ENCODE data around the gene MNT.
"Not testable (repeated sequence)": the region's sequence is repeated elsewhere in the genome, so short reads cannot be mapped to it uniquely, and the experiment has no call there.

MNT gene, protein sequence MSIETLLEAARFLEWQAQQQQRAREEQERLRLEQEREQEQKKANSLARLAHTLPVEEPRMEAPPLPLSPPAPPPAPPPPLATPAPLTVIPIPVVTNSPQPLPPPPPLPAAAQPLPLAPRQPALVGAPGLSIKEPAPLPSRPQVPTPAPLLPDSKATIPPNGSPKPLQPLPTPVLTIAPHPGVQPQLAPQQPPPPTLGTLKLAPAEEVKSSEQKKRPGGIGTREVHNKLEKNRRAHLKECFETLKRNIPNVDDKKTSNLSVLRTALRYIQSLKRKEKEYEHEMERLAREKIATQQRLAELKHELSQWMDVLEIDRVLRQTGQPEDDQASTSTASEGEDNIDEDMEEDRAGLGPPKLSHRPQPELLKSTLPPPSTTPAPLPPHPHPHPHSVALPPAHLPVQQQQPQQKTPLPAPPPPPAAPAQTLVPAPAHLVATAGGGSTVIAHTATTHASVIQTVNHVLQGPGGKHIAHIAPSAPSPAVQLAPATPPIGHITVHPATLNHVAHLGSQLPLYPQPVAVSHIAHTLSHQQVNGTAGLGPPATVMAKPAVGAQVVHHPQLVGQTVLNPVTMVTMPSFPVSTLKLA

GRCh38 chr17:2400877-2401425, at the start of gene MNT:
Gene MNT, minus strand, starts transcription at chr17:2401060. Its CDS starts 348 bp downstream, at chr17:2400712.
- DNase-seq = peak; percentile 79

- DNase-seq = no peak
These were observed 49.3 kb upstream of the MNT start for GRCh38 chr17:2450016-2450650.

- DNase-seq = no peak
These were observed 48.6 kb upstream of the MNT start for GRCh38 chr17:2449486-2449885.

- DNase-seq = not testable (repeated sequence)
These were observed 46.6 kb upstream of the MNT start for GRCh38 chr17:2447479-2447878.

DNA sequence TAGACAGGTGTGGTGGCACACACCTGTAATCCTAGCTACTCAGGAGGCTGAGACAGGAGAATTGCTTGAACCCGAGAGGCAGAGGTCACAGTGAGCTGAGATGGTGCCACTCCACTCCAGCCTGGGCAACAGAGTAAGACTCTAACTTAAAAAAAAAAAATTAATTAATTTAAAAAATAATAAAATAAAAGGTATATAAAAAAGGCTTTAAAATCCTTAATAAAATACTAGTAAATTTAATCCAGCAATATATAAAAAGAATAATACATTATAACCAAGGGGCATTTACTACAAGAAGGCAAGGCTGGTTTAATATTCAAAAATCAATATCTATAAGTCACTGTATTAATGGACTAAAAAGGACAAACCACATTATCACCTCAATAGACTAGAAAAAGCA, 44.8 kb upstream of the MNT start:
- no peak for DNase-seq

DNA sequence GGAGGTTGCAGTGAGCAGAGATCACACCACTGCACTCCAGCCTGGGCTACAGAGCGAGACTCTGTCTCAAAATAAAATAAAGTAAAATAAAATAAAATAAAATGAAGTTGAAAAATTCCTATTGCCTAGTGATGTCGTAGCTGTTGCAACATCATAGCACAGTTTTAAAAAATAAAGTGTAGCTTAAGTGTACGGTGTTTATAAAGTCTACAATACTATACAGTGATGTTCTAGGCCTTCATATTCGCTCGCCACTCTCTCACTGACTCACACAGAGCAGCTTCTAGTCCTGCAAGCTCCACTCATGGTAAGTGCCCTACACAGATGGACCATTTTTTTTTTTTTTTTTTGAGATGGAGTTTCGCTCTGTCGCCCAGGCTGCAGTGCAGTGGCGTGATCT, 43.5 kb upstream of the MNT start:
- no peak for DNase-seq

DNA sequence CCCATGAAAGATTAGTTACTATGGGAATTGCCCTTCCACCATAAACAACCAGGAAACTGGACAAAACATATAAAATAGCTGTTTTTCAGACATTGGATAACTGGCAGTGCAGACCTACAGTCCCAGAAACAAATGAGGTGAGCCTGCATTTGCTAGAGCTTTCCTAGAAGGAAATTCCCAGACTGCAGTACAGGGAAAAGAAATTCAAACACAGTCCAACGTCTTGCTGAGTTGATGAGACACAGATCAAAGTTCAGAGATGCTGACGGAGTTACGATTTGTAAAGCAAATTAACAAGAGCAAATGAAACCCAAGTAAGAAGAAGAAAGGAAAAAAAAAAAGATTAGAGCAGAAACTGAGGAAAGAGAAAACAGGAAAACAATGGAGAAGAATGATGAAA, 41.3 kb upstream of the MNT start:
- no peak for DNase-seq

GRCh38 chr17:2440930-2441329, 40.1 kb upstream of the MNT start:
- DNase-seq = no peak

DNA sequence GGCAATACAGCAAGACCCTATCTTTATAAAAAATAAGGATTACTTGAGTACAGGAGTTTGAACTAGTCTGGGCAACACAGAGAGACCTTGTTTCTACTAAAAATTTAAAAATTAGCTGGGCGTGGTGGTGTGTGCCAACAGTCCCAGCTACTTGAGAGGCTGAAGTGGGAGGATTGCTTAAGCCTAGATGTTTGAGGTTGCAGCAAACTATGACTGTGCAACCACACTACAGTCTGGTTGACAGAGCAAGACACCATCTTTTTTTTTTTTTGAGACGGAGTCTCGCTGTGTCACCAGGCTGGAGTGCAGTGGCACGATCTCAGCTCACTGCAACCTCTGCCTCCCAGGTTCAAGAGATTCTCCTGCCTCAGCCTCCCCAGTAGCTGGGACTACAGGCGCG, 39.1 kb upstream of the MNT start:
- DNase-seq = not testable (repeated sequence)

DNA sequence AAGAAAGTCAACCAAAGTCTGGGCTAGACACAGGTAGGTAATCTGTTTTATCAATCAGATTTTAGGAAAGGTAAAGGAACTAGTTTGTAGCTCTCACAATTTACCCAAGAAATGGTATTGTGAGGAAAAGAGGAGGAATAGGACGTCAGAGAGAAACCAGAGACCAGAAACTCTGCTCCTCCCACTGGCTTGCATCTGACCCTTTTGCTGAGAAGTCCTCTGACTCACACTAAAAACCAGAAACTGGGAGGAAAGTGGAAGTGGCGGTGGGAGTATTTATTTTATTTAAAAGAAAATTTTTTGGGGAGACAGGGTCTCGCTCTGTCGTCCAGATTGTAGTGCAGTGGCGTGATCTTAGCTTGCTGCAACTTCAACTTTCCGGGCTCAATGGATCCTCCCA, 38.0 kb upstream of the MNT start:
- no peak for DNase-seq

DNA sequence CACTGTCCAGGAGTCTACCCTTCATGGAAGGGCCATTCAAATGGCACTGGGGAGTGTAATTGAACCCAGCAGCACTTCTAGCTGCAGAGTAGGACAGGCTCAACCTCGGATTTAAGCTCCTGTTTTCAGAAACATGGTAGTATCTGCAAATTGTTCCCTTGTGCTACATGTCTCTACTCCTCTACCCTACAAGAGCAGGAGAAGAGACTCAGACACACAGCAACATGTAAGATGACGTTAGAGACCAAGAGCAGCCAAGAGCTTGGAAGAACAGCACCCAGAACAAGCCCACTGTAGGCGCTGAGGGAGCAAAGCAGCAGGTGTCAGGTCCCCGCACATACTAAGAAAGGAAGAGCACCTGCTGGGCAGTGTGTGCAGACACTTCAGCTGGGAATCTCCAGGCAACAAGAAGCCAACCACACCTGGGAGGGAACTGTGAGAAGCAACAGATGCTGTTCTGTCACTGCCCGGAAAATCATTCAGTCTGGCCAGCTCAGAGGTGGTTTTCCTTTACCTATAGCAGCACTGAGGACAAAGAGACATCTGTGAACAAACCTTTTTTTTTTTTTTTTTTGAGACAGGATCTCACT, 35.6 kb upstream of the MNT start:
- DNase-seq = peak; percentile 90

DNA sequence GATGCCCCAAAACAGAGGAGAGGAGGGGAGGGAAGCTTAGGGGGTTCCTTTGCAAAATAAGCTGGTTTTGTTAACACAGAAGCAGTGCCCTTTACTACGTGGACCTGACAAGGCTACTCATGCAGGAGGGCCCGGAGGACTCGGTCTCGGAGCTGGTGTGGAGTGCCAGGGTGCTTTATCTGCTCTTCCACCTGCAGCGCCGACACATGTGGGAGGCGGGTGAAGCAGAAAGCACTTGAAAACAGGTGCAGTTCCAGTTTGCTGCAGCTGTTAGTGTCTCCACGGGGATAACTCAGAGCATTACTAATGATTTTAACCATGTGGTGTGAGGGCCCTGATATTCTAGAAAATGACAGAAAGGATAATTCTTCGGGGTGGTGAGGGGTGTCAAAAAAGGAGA, 35.0 kb upstream of the MNT start:
- DNase-seq = peak; percentile 79

GRCh38 chr17:2435181-2435741, 34.4 kb upstream of the MNT start:
- peak; percentile 87 for DNase-seq

DNA sequence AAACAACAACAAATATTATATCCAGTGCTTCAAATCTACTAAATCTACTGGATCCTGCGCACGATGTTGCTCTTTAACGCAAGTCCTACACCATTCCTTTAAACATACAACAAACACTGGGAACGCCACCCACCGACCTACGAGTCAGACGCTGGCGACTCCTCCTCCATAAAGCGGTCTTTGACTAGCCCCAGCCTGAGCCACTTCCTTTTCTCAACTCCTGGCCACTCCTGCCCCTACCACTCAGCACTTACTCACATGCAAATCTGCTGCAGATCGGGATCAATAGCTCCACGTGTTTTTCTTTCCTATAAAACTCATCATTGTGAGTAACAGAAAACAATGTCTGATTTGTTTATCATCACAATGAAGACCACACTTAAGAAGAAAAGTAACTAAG, 32.8 kb upstream of the MNT start:
- DNase-seq = no peak

GRCh38 chr17:2427910-2428309, 27.1 kb upstream of the MNT start:
- DNase-seq = no peak

DNA sequence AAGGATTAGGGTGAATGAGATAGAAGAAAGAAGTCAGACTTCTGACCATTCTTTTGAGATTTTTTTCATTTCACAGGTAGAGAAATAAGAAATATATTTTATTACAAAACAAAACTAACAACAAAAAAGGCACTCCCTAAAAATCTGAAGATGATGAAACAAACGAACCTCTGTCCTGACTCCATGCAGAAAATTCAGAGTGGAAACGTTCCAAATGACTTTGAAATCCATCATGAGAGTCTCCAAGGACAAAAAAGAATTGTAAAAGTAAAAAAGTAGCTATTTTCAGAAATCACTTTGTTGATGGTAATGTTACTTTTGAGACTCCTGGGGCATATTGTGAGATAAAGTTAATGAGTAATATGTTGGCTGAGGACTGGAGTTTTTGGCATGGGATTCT, 26.4 kb upstream of the MNT start:
- DNase-seq = no peak

GRCh38 chr17:2423271-2423670, 22.4 kb upstream of the MNT start:
- peak; percentile 48 for DNase-seq

DNA sequence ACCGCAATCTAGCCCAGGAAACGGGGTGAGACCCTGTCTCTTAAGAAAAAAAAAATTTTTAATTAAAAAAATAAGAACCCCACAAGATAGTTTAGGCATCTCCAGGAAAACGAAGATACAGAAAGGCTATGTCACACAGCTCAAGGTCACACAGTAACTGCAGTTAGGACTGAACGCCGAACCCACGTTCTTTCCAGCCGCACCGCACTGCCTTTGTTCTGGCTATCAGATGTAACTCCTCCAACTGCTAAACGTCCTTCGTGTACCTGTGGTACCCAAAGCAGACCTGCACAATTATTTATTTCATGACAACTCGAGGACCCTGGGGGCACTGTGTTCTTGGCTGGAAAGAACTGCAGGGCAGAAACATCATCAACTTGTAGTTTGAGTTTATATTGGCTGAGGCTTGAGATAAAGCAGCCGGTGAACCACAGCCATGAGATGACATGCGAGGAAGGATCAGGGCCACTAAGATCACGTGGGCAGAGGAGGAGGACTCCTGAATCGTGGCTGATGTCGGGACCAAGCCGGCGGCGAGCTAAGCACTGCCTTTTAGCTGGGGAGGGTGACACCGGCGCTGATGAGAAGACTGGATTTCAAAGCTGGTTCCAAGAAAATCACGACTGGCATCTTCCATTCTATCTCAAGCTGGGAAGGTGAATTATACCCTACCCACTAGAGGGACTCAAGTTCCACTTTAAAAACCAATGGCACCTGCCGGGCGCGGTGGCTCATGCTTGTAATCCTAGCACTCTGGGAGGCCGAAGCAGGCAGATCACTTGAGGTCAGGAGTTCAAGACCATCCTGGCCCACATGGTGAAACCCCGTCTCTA, 20.7 kb upstream of the MNT start:
- DNase-seq = peak; percentile 13

DNA sequence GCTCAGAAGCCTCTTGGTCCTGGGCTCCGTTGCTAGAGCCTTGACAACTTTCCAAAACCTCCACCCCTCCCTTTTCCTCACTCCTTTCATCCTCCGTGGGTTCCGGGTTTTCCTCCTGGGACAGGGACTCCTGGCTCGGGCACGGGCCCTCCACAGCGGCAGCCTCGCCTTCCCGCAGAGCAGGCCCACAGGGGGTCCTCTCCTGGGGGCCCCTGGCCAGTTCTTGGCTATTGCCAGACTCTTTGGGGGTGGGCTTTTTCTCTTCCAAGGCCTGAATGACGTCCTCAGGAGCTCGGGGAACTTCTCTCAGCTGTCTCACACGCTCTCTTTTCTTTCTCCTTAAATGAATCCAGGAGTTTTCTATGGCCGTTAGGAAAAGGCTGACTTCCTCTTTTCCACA, 19.3 kb upstream of the MNT start:
- DNase-seq = no peak

- DNase-seq = no peak
These were observed 18.6 kb upstream of the MNT start for GRCh38 chr17:2419486-2419885.

DNA sequence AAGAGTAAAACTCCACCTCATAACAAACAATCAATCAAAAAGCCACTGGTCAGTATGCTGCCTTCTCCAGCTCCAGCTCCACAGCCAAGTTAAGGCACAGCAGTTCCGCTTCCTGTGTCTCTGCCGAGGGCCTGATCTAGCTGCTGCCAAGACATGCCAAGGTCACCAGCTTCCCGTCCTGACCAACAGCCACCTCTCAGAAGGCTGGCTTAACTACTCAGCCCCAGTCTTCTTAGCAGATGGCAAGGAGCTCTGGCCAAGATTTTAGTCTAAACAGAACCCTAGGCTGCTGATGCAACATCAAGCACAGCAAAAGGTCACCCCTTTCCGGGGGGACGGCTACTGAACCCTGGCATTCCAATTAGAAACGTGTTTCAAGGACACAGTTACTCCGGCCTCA, 17.7 kb upstream of the MNT start:
- DNase-seq = no peak

DNA sequence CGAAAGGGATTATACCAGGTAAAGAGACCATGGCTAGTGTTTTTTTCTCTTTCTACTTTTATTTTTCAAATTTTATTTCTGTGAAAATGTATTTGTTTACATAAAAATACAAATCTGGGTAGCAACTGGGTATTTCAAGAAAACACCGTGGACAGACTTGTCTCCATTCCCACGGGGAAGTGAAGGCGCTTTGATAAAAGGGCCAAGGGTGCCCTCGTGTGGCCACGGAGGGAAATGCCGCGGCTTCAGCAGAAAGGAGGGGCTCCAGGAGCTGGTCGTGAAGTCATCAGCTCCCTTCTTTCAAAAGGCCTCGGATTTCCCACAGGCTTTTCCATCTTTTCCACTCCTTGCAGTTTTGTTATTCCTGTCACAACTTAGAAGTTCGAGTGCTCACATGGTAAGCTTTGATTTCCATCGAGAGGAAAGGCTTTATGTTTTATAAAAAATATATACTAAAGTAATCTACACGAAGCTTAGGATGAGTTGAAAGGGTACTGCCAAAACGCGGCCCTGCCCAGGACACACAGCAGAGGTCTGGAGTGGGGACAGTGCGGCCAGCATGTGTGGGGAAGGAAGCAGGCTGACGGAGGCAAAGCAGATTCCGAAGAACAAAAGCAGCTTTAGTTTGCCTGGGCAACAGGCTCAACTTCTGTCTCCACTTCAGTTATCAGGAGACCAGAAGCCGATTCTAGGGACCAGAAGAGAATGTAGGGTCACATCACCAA, 15.3 kb upstream of the MNT start:
- peak; percentile 54 for DNase-seq
